Mesenteric fat pad (tissue), 1 donor: ENCODE measurements around the gene CAMK2D. TPM values are rescaled to one million over a fixed set of nuclear protein-coding genes. Genes with fewer than 3 reads are reported as not detected.

Experiments used
- DNase-seq: peaks from one replicate; pipeline ENCODE4 v3.0.0-alpha.2; 2020; ENCODE audit warnings: low spot score
- total RNA-seq: library from RNA; stranded (reverse); fragmentation: NEBNext Ultra II Directional; extraction: Animal tissue kit (Norgen Biotek cat#: 25700); gene quantifications from one replicate; pipeline ENCODE4 v1.2.1, GENCODE V29; 2021
- donor health status: DM: yes; HTN: yes; CAD: no.

Gene CAMK2D
- total RNA-seq, 1 donor from 2014 or later, result 58.0 TPM

GRCh38 chr4:113481820-113482219 is 279.7 kb downstream of the CAMK2D start:
- DNase-seq, result no peak

GRCh38 chr4:113480109-113480508 is 281.4 kb downstream of the CAMK2D start:
- no peak for DNase-seq

GRCh38 chr4:113478032-113478431 is 283.5 kb downstream of the CAMK2D start:
- DNase-seq, result no peak

- no peak for DNase-seq
Observed at GRCh38 chr4:113476800-113477199, 284.7 kb downstream of the CAMK2D start.

- no peak for DNase-seq
Observed at GRCh38 chr4:113474017-113474416, 287.5 kb downstream of the CAMK2D start.

- no peak for DNase-seq
Observed at GRCh38 chr4:113472864-113473263, 288.7 kb downstream of the CAMK2D start.

- no peak for DNase-seq
Observed at GRCh38 chr4:113471146-113471860, 290.2 kb downstream of the CAMK2D start.

GRCh38 chr4:113469926-113470325 is 291.6 kb downstream of the CAMK2D start:
- no peak for DNase-seq

- DNase-seq, result no peak
Observed at GRCh38 chr4:113469023-113469390, 292.5 kb downstream of the CAMK2D start.

- DNase-seq, result no peak
Observed at GRCh38 chr4:113468165-113469022, 293.1 kb downstream of the CAMK2D start.

- DNase-seq, result no peak
Observed at GRCh38 chr4:113467581-113467980, 294.0 kb downstream of the CAMK2D start.

- DNase-seq, result no peak
Observed at GRCh38 chr4:113462286-113462685, 299.3 kb downstream of the CAMK2D start.

GRCh38 chr4:113461281-113461680 is 300.3 kb downstream of the CAMK2D start:
- no peak for DNase-seq

- no peak for DNase-seq
Observed at GRCh38 chr4:113457886-113458285, 303.7 kb downstream of the CAMK2D start.

GRCh38 chr4:113457121-113457520 is 304.4 kb downstream of the CAMK2D start:
- DNase-seq, result no peak

- no peak for DNase-seq
Observed at GRCh38 chr4:113455061-113455460, 306.5 kb downstream of the CAMK2D start.

- no peak for DNase-seq
Observed at GRCh38 chr4:113452868-113453620, 308.5 kb downstream of the CAMK2D start.

GRCh38 chr4:113452152-113452551 is 309.4 kb downstream of the CAMK2D start:
- no peak for DNase-seq

GRCh38 chr4:113450295-113451080 is 311.1 kb downstream of the CAMK2D start:
- DNase-seq, result no peak

- no peak for DNase-seq
Observed at GRCh38 chr4:113449410-113449974, 312.0 kb downstream of the CAMK2D start.

GRCh38 chr4:113447769-113448168 is 313.8 kb downstream of the CAMK2D start:
- DNase-seq, result no peak
